Activated gamma-delta T cell treated with Interleukin-2 at 50 U/mL for 16 hours (primary cell): Measurements from ENCODE around the gene GPC6.

ENCODE experiments used
- DNase-seq: peaks from one replicate; pipeline ENCODE4 v3.0.0-alpha.2; 2020

Gene GPC6

GRCh38 chr13:93753639-93754038, 527.0 kb downstream of the GPC6 start:
- no peak for DNase-seq

- no peak for DNase-seq
These were observed 528.7 kb downstream of the GPC6 start for GRCh38 chr13:93755341-93755740.

GRCh38 chr13:93758575-93758974, 532.0 kb downstream of the GPC6 start:
- no peak for DNase-seq

- DNase-seq: no peak
These were observed 536.3 kb downstream of the GPC6 start for GRCh38 chr13:93762708-93763426.

- no peak for DNase-seq
These were observed 538.5 kb downstream of the GPC6 start for GRCh38 chr13:93765062-93765461.

- no peak for DNase-seq
These were observed 539.2 kb downstream of the GPC6 start for GRCh38 chr13:93765811-93766210.

- DNase-seq: no peak
These were observed 540.1 kb downstream of the GPC6 start for GRCh38 chr13:93766719-93767118.

- DNase-seq: no peak
These were observed 540.7 kb downstream of the GPC6 start for GRCh38 chr13:93767180-93767916.

GRCh38 chr13:93767917-93768409, 541.4 kb downstream of the GPC6 start:
- no peak for DNase-seq

- no peak for DNase-seq
These were observed 542.5 kb downstream of the GPC6 start for GRCh38 chr13:93769101-93769500.

- DNase-seq: no peak
These were observed 543.0 kb downstream of the GPC6 start for GRCh38 chr13:93769607-93770006.

GRCh38 chr13:93771227-93771626, 544.6 kb downstream of the GPC6 start:
- DNase-seq: no peak

GRCh38 chr13:93771782-93772181, 545.2 kb downstream of the GPC6 start:
- DNase-seq: no peak

- DNase-seq: no peak
These were observed 547.9 kb downstream of the GPC6 start for GRCh38 chr13:93774506-93774905.

GRCh38 chr13:93775027-93775426, 548.4 kb downstream of the GPC6 start:
- DNase-seq: no peak

GRCh38 chr13:93775507-93776108, 549.0 kb downstream of the GPC6 start:
- no peak for DNase-seq

- DNase-seq: no peak
These were observed 550.3 kb downstream of the GPC6 start for GRCh38 chr13:93776936-93777335.

- no peak for DNase-seq
These were observed 550.9 kb downstream of the GPC6 start for GRCh38 chr13:93777504-93777903.

GRCh38 chr13:93778548-93778947, 551.9 kb downstream of the GPC6 start:
- no peak for DNase-seq

- no peak for DNase-seq
These were observed 557.6 kb downstream of the GPC6 start for GRCh38 chr13:93784191-93784590.

GRCh38 chr13:93786846-93787489, 560.4 kb downstream of the GPC6 start:
- DNase-seq: no peak

GRCh38 chr13:93788456-93788855, 561.8 kb downstream of the GPC6 start:
- no peak for DNase-seq

GRCh38 chr13:93789058-93789457, 562.5 kb downstream of the GPC6 start:
- DNase-seq: no peak
